Purkinje cell (primary cell): ENCODE data around the gene VEGFC. TPM values are rescaled to one million over a fixed set of nuclear protein-coding genes. Genes with fewer than 3 reads are reported as not detected.

Experiments
- polyA plus RNA-seq: library from polyadenylated mRNA; unstranded; fragments of >200 nt; fragmentation: Nextera tagmentation; gene quantifications from 2 replicates; pipeline ENCODE4 v1.2.1, GENCODE V29; 2014

VEGFC gene
- polyA plus RNA-seq = not detected in 2 replicates

GRCh38 chr4:176792326-176793059, at the start of gene VEGFC:
Gene VEGFC, minus strand, starts transcription at chr4:176792922. Its CDS starts 611 bp downstream, at chr4:176792311.

